ENCODE results near the gene BCL7C.
"Not testable (repeated sequence)": the region's sequence is repeated elsewhere in the genome, so short reads cannot be mapped to it uniquely, and the experiment has no call there.

DNA sequence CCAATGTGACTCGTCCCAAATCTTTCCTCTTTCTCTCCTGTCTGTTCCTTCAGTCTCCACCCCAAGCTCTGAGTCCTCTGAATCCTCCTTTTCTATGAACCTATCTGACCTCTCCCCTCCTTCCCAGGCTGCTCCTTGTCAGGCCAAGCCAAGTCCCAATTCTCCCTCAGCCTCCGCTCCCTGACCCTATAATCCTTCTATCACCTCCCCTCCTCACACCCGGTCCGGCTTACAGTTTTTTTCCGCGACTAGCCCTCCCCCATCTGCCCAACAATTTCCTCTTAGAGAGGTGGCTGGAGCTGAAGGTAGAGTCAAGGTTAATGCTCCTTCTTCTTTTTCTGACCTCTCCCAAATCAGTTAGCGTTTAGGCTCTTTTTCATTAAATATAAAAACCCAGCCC, 33.1 kb downstream of the BCL7C start:
- TF ChIP-seq POLR2AphosphoS5, CTCF (IDR thresholded peaks at IDR 0.05): not testable (repeated sequence)
